ENCODE measurements around the gene SLC66A3. TPM values are rescaled to one million over a fixed set of nuclear protein-coding genes. Genes with fewer than 3 reads are reported as not detected.

SLC66A3 gene
- total RNA-seq, 1 experiment from 2014 or later = 12.5 TPM

DNA sequence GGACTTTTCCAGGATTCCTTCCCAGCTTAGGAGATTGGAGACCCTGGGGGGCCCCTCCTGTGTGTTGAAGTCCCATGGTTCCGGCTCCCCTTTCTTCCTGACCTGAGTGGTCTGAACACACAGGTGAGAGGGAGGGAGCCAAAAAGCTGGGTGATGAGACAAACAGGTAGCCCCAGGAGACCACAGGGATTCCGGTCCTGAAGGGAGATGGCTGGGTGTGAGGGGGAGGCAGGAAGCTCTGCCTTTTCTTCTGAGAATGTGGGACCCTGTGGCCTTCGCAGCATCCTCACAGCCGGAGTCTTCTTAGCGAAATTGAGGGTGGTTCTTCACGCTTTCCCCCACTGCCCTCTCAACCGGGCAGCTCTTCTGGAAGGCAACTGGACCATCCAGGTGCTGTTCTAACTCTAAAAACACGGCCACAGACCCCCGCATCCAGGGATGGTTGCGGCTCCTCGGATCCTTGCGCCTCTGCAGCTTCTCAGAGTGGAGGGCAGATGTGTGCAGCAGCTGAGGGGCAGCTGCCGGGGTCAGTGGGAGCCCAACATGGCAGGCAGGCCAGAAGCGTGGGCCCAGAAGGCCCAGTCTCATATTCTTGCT is 4.4 kb downstream of the SLC66A3 start:
- no peak for DNase-seq (ENCODE audit: low spot score)
- H3K9me3 Mint-ChIP-seq = no peaks in the 10 kb centered on the region
- peaks cover 10% of the 10 kb centered on the region for H3K27me3 Mint-ChIP-seq (ENCODE audit: low read depth)
- H3K27ac Mint-ChIP-seq = no peak overlapping the region; the same call in 1 of the 2 replicates
- ChIA-PET POLR2A (no interaction called here), CTCF (interaction anchor here (1.0 to 1.3 kb wide), 2 partner anchors 27 to 252 kb away, joined by 3 to 5 read pairs; no protein-coding TSS in a partner anchor)
- no peak for TF ChIP-seq SMAD3 (CRISPR knock-in tag; IDR thresholded peaks at IDR 0.05; ENCODE audit: borderline replicate concordance)
- TF ChIP-seq, protein P1, sequence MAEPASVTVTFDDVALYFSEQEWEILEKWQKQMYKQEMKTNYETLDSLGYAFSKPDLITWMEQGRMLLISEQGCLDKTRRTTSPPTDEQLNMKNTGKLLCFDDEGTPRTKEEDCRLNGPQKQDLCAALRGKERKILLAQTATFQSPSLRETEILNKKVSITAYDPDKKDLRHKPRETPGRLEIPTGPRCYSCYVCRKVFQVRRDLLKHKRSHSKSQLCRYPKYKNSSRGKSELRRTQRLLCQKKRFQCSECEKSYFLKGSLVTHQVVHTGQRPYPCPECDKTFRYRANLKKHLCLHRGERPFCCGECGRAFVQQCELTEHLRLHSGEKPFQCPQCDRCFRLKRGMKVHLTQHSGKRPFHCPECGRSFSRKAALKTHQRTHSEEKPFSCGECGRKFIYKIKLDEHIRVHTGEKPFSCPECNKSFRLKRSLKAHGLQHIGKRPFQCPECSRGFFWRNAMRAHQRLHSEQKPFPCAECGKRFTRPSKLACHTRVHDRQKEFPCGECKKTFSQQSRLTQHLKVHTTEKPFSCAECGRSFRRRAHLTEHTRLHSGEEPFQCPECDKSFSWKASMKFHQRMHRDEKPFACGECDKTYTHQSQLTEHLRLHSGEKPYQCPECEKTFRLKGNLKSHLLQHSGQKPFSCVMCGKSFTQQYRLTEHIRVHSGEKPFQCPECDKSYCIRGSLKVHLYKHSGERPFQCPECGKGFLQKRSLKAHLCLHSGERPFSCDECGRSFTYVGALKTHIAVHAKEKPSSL (CRISPR knock-in tag; conservative IDR thresholded peaks at IDR 0.05) = no peak
- TF ChIP-seq, protein P2, sequence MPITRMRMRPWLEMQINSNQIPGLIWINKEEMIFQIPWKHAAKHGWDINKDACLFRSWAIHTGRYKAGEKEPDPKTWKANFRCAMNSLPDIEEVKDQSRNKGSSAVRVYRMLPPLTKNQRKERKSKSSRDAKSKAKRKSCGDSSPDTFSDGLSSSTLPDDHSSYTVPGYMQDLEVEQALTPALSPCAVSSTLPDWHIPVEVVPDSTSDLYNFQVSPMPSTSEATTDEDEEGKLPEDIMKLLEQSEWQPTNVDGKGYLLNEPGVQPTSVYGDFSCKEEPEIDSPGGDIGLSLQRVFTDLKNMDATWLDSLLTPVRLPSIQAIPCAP (CRISPR knock-in tag; IDR thresholded peaks at IDR 0.05) = no peak
- TF ChIP-seq, protein P3, sequence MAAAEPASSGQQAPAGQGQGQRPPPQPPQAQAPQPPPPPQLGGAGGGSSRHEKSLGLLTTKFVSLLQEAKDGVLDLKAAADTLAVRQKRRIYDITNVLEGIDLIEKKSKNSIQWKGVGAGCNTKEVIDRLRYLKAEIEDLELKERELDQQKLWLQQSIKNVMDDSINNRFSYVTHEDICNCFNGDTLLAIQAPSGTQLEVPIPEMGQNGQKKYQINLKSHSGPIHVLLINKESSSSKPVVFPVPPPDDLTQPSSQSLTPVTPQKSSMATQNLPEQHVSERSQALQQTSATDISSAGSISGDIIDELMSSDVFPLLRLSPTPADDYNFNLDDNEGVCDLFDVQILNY (CRISPR knock-in tag; IDR thresholded peaks at IDR 0.05) = no peak
- no peak for TF ChIP-seq TEAD4 (CRISPR knock-in tag; IDR thresholded peaks at IDR 0.05)
- no peak for TF ChIP-seq CBFB (CRISPR knock-in tag; IDR thresholded peaks at IDR 0.05; ENCODE audit: low read depth)
- no peak for TF ChIP-seq ZNF138 (CRISPR knock-in tag; conservative IDR thresholded peaks at IDR 0.05)
- TF ChIP-seq RELA (CRISPR knock-in tag; IDR thresholded peaks at IDR 0.05; ENCODE audit: borderline replicate concordance) = no peak
- TF ChIP-seq ZNF396 (CRISPR knock-in tag; IDR thresholded peaks at IDR 0.05; ENCODE audit: borderline replicate concordance) = no peak
- TF ChIP-seq SMAD4 (CRISPR knock-in tag; IDR thresholded peaks at IDR 0.05) = no peak
- TF ChIP-seq, protein P4, sequence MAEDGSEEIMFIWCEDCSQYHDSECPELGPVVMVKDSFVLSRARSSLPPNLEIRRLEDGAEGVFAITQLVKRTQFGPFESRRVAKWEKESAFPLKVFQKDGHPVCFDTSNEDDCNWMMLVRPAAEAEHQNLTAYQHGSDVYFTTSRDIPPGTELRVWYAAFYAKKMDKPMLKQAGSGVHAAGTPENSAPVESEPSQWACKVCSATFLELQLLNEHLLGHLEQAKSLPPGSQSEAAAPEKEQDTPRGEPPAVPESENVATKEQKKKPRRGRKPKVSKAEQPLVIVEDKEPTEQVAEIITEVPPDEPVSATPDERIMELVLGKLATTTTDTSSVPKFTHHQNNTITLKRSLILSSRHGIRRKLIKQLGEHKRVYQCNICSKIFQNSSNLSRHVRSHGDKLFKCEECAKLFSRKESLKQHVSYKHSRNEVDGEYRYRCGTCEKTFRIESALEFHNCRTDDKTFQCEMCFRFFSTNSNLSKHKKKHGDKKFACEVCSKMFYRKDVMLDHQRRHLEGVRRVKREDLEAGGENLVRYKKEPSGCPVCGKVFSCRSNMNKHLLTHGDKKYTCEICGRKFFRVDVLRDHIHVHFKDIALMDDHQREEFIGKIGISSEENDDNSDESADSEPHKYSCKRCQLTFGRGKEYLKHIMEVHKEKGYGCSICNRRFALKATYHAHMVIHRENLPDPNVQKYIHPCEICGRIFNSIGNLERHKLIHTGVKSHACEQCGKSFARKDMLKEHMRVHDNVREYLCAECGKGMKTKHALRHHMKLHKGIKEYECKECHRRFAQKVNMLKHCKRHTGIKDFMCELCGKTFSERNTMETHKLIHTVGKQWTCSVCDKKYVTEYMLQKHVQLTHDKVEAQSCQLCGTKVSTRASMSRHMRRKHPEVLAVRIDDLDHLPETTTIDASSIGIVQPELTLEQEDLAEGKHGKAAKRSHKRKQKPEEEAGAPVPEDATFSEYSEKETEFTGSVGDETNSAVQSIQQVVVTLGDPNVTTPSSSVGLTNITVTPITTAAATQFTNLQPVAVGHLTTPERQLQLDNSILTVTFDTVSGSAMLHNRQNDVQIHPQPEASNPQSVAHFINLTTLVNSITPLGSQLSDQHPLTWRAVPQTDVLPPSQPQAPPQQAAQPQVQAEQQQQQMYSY (CRISPR knock-in tag; IDR thresholded peaks at IDR 0.05) = no peak
- TF ChIP-seq, protein P5, sequence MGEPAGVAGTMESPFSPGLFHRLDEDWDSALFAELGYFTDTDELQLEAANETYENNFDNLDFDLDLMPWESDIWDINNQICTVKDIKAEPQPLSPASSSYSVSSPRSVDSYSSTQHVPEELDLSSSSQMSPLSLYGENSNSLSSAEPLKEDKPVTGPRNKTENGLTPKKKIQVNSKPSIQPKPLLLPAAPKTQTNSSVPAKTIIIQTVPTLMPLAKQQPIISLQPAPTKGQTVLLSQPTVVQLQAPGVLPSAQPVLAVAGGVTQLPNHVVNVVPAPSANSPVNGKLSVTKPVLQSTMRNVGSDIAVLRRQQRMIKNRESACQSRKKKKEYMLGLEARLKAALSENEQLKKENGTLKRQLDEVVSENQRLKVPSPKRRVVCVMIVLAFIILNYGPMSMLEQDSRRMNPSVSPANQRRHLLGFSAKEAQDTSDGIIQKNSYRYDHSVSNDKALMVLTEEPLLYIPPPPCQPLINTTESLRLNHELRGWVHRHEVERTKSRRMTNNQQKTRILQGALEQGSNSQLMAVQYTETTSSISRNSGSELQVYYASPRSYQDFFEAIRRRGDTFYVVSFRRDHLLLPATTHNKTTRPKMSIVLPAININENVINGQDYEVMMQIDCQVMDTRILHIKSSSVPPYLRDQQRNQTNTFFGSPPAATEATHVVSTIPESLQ (CRISPR knock-in tag; IDR thresholded peaks at IDR 0.05) = no peak
- TF ChIP-seq, protein P6, sequence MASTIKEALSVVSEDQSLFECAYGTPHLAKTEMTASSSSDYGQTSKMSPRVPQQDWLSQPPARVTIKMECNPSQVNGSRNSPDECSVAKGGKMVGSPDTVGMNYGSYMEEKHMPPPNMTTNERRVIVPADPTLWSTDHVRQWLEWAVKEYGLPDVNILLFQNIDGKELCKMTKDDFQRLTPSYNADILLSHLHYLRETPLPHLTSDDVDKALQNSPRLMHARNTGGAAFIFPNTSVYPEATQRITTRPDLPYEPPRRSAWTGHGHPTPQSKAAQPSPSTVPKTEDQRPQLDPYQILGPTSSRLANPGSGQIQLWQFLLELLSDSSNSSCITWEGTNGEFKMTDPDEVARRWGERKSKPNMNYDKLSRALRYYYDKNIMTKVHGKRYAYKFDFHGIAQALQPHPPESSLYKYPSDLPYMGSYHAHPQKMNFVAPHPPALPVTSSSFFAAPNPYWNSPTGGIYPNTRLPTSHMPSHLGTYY (CRISPR knock-in tag; IDR thresholded peaks at IDR 0.05) = no peak
- TF ChIP-seq NR2C2 (CRISPR knock-in tag; IDR thresholded peaks at IDR 0.05) = no peak
- TF ChIP-seq, protein P7, sequence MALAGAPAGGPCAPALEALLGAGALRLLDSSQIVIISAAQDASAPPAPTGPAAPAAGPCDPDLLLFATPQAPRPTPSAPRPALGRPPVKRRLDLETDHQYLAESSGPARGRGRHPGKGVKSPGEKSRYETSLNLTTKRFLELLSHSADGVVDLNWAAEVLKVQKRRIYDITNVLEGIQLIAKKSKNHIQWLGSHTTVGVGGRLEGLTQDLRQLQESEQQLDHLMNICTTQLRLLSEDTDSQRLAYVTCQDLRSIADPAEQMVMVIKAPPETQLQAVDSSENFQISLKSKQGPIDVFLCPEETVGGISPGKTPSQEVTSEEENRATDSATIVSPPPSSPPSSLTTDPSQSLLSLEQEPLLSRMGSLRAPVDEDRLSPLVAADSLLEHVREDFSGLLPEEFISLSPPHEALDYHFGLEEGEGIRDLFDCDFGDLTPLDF (CRISPR knock-in tag; IDR thresholded peaks at IDR 0.05) = no peak
- TF ChIP-seq ESRRA (CRISPR knock-in tag; IDR thresholded peaks at IDR 0.05; ENCODE audit: borderline replicate concordance) = no peak
- TF ChIP-seq, protein P8, sequence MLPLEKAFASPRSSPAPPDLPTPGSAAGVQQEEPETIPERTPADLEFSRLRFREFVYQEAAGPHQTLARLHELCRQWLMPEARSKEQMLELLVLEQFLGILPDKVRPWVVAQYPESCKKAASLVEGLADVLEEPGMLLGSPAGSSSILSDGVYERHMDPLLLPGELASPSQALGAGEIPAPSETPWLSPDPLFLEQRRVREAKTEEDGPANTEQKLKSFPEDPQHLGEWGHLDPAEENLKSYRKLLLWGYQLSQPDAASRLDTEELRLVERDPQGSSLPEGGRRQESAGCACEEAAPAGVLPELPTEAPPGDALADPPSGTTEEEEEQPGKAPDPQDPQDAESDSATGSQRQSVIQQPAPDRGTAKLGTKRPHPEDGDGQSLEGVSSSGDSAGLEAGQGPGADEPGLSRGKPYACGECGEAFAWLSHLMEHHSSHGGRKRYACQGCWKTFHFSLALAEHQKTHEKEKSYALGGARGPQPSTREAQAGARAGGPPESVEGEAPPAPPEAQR (CRISPR knock-in tag; IDR thresholded peaks at IDR 0.05) = no peak
- TF ChIP-seq, protein P9, sequence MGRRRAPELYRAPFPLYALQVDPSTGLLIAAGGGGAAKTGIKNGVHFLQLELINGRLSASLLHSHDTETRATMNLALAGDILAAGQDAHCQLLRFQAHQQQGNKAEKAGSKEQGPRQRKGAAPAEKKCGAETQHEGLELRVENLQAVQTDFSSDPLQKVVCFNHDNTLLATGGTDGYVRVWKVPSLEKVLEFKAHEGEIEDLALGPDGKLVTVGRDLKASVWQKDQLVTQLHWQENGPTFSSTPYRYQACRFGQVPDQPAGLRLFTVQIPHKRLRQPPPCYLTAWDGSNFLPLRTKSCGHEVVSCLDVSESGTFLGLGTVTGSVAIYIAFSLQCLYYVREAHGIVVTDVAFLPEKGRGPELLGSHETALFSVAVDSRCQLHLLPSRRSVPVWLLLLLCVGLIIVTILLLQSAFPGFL (CRISPR knock-in tag; IDR thresholded peaks at IDR 0.05; ENCODE audit: borderline replicate concordance) = no peak
- TF ChIP-seq, protein P10, sequence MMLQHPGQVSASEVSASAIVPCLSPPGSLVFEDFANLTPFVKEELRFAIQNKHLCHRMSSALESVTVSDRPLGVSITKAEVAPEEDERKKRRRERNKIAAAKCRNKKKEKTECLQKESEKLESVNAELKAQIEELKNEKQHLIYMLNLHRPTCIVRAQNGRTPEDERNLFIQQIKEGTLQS (CRISPR knock-in tag; conservative IDR thresholded peaks at IDR 0.05) = no peak
- TF ChIP-seq NR3C1 (CRISPR knock-in tag; conservative IDR thresholded peaks at IDR 0.05; ENCODE audit: low read depth) = no peak
- no peaks in the 10 kb centered on the region for H3K36me3 Mint-ChIP-seq
- H3K4me3 Mint-ChIP-seq = no peak overlapping the region
- no peak for ATAC-seq
- peaks cover 4% of the 10 kb centered on the region for H3K4me1 Mint-ChIP-seq
